CD4-positive, alpha-beta T cell (primary cell): ENCODE measurements around the gene BPGM. TPM values are rescaled to one million over a fixed set of nuclear protein-coding genes. Genes with fewer than 3 reads are reported as not detected.

ENCODE experiments used
- ATAC-seq: fragments of 200-7000 bp; cut with Tn5 transposase; one replicate; pipeline ENCODE4 v1.10.0; 2022; ENCODE audit warnings: mild to moderate bottlenecking; ENCODE audit not compliant: poor library complexity
- CTCF ChIA-PET: fragments of 350-600 bp; sonication (Branson Sonifier 250); formaldehyde crosslinking; loops from one replicate; lab custom pipeline; 2021; ENCODE audit warnings: antibody characterized with exemption, inconsistent platforms; lab: Charles Lee
- POLR2A ChIA-PET: fragments of 350-600 bp; sonication (Branson Sonifier 250); formaldehyde crosslinking; loops from one replicate; lab custom pipeline; 2021; ENCODE audit warnings: antibody characterized with exemption, inconsistent platforms; lab: Charles Lee
- DNase-seq, 14 experiments: peaks; one replicate each; pipeline ENCODE4 v3.0.0-alpha.2; 2013 to 2020; ENCODE audit warnings: mixed read lengths in 2 of 14
- H3K27ac ChIP-seq, 2 donors: one replicate each; pipeline versions ENCODE4 v1.5.1 to v1.7.0; 2013; ENCODE audit warnings: low read length in 2 of 2, low read depth in 1 of 2, mild to moderate bottlenecking in 1 of 2
- H3K27me3 ChIP-seq, 2 experiments: 1 replicate in 1 of 2; 2 replicates in 1 of 2; pipeline versions ENCODE4 v1.6.1 to v1.7.0; 2013; ENCODE audit warnings: low read length in 2 of 2, control low read depth in 1 of 2, mild to moderate bottlenecking in 1 of 2, moderate library complexity in 1 of 2; ENCODE audit not compliant: insufficient read depth in 2 of 2, control insufficient read depth in 1 of 2
- H3K36me3 ChIP-seq: one replicate; pipeline ENCODE4 v1.6.1; 2013; ENCODE audit warnings: low read length, control low read depth; ENCODE audit not compliant: insufficient read depth
- H3K4me1 ChIP-seq: one replicate; pipeline ENCODE4 v1.6.1; 2013; ENCODE audit warnings: low read length, control low read depth; ENCODE audit not compliant: insufficient read depth
- H3K4me3 ChIP-seq: one replicate; pipeline ENCODE4 v1.5.1; 2013; ENCODE audit warnings: mild to moderate bottlenecking, low read length, moderate library complexity
- H3K9me3 ChIP-seq, 2 experiments: 1 replicate in 1 of 2; 2 replicates in 1 of 2; pipeline versions ENCODE4 v1.6.1 to v1.7.0; 2013; ENCODE audit warnings: low read length in 2 of 2, mild to moderate bottlenecking in 2 of 2, control low read depth in 1 of 2, moderate library complexity in 1 of 2; ENCODE audit not compliant: control insufficient read depth in 1 of 2, insufficient read depth in 1 of 2
- H3K27ac Mint-ChIP-seq: one replicate; pipeline ENCODE4 v1.8.0; 2020; ENCODE audit warnings: mixed read lengths
- H3K27me3 Mint-ChIP-seq: one replicate; pipeline ENCODE4 v1.8.0; 2021; ENCODE audit warnings: mixed read lengths
- H3K36me3 Mint-ChIP-seq: one replicate; pipeline ENCODE4 v1.8.0; 2021; ENCODE audit warnings: low read depth, mixed read lengths
- H3K4me1 Mint-ChIP-seq: one replicate; pipeline ENCODE4 v1.8.0; 2021; ENCODE audit warnings: low read depth, mixed read lengths
- H3K4me3 Mint-ChIP-seq: one replicate; pipeline ENCODE4 v1.8.0; 2020; ENCODE audit warnings: mild to moderate bottlenecking, mixed read lengths
- H3K9me3 Mint-ChIP-seq: one replicate; pipeline ENCODE4 v1.8.0; 2020; ENCODE audit warnings: mixed read lengths
- intact Hi-C, 2 experiments: fragments of 100-400 bp; cut with DNase I in 1 of 2; cut with micrococcal nuclease in 1 of 2; formaldehyde crosslinking; loops; one replicate each; pipeline versions ENCODE4 v1.15.1 to v1.9.0; 2023 to 2025; cut with DNase I, micrococcal nuclease
- total RNA-seq, 174 experiments: library from RNA in 2 of 174; stranded (reverse) in 2 of 174; gene quantifications; one replicate each; pipeline ENCODE4 v1.2.3 and lab custom pipeline; 2021 to 2026
- TF ChIP-seq, protein P1 (sequence below): fragments of 200-600 bp; IDR thresholded peaks from one replicate; pipeline ENCODE4 v1.8.0; 2022; ENCODE audit warnings: antibody characterized with exemption, mild to moderate bottlenecking

BPGM gene
- total RNA-seq, 2 experiments from 2014 or later = 46.3 to 46.6 TPM

DNA sequence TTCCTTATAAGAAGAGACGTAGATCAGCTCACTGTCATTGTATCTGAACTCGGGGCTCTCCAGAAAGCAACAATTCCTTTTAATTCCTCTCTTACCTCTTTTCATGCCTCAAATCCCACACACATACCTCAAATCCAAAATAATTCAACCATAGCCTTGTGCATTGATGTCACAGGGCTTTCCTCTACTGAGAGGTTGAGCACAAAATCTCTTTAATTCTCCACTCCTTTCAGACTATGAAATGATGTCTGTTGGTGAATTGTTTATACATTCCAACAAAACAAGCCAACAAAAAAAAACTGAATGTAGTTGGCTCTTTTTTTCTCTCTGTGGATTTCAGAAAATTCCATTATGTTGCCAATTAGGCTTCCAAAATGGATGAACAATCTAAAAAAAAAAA lies 53.2 kb downstream of the BPGM start:
- Histone ChIP-seq H3K27me3 (no peaks in the 10 kb centered on the region), H3K4me3 (no peak overlapping the region), H3K9me3 (no peaks in the 10 kb centered on the region), H3K4me1 (no peaks in the 10 kb centered on the region), H3K27ac (no peak overlapping the region), H3K36me3 (no peaks in the 10 kb centered on the region)
- no peak for ATAC-seq
- Mint-ChIP-seq H3K4me1 (no peaks in the 10 kb centered on the region), H3K9me3 (no peaks in the 10 kb centered on the region), H3K27ac (no peak overlapping the region), H3K36me3 (no peaks in the 10 kb centered on the region), H3K4me3 (no peak overlapping the region), H3K27me3 (no peaks in the 10 kb centered on the region)
- no peak for DNase-seq
- TF ChIP-seq, protein P1, sequence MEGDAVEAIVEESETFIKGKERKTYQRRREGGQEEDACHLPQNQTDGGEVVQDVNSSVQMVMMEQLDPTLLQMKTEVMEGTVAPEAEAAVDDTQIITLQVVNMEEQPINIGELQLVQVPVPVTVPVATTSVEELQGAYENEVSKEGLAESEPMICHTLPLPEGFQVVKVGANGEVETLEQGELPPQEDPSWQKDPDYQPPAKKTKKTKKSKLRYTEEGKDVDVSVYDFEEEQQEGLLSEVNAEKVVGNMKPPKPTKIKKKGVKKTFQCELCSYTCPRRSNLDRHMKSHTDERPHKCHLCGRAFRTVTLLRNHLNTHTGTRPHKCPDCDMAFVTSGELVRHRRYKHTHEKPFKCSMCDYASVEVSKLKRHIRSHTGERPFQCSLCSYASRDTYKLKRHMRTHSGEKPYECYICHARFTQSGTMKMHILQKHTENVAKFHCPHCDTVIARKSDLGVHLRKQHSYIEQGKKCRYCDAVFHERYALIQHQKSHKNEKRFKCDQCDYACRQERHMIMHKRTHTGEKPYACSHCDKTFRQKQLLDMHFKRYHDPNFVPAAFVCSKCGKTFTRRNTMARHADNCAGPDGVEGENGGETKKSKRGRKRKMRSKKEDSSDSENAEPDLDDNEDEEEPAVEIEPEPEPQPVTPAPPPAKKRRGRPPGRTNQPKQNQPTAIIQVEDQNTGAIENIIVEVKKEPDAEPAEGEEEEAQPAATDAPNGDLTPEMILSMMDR = no peak
- ChIA-PET CTCF (interaction anchor here (2.0 kb wide), 1 partner anchor 67 kb away, joined by 4 read pairs; no protein-coding TSS in a partner anchor), POLR2A (interaction anchor here (0.5 to 1.2 kb wide), 2 partner anchors 31 to 1983 kb away, joined by 3 read pairs; no protein-coding TSS in a partner anchor)
- intact Hi-C loops = loop anchor here (1.0 to 5.0 kb wide), 3 partner anchors 53 to 252 kb away; partner anchors contain the start of gene BPGM (in 1 of the 2)

DNA sequence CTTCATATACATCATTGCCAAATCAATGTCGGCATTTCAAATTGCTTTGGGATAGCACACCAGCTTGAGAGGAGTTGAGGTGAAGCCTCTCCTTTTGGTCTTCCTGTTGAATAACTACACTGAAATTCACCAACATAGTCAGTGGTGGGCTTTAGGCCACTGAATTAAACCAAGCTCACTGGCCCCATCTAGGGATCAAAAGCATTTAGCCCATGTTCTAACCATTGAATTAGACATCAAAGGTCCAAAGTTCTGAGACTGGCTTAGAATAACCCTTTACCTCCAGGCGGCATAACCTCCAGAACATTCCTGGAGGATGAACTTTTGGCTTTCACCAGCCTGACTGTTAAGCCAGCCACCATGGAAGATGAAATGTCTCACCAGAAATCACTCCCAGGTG lies 54.6 kb downstream of the BPGM start:
- DNase-seq = peak in 9 of 14 experiments; percentile 5 to 63 (median 24)
- POLR2A ChIA-PET = interaction anchor here (0.8 to 2.1 kb wide), 4 partner anchors 56 to 71 kb away, joined by 3 to 10 read pairs (median 6); no protein-coding TSS in a partner anchor

DNA sequence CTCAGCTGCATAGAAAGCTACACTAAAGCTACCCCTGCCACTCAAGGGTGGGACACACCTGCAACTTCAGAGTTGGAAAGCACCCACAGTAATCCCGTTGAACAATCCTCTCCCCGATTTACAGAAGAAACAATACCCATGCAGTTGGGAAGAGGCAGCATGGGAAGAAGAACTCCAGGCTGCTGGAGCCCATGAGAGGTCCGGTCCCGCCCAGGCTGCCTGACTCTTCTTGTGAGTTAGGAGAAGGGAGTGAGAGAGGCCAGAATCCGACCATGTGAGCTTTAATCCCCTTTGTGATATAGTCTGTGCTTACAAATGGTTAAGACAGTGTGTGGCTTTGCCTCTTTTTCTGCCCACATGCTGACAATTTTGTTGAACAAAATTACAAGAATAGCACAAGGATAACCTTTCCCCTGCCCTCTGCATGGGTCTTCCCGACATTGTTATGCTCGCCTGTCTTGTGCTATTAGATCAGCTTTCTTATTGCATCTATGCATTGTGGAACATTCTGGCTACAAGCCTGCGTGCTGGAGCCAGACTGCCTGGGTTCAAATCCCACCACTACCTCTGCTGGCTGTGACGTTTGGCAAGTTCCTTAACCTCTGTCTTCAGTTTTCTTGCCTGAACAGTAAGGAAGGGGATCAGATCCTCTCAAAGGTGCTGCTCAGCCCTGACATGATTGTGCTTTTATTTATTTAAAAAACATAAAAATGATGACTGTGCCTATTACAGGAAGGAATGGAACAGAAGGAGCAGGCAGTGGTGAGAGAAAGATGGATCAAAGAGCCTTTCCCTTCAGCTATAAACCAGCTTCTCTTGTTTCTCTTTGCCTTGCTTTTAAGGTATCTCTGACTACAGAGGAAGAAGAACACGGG lies 56.0 kb downstream of the BPGM start:
- Histone ChIP-seq H3K27ac (no peak overlapping the region), H3K27me3 (no peaks in the 10 kb centered on the region), H3K4me3 (no peak overlapping the region), H3K9me3 (no peaks in the 10 kb centered on the region), H3K36me3 (no peaks in the 10 kb centered on the region), H3K4me1 (no peaks in the 10 kb centered on the region)
- intact Hi-C loops = loop anchor here in 1 of 2 experiments (5.0 kb wide), 1 partner anchor 250 kb away; no protein-coding TSS in a partner anchor
- H3K27me3 Mint-ChIP-seq = no peaks in the 10 kb centered on the region
- TF ChIP-seq, protein P1 = no peak
- ChIA-PET CTCF (interaction anchor here (0.9 to 2.0 kb wide), 4 partner anchors 12 to 71 kb away, joined by 3 to 30 read pairs (median 4); no protein-coding TSS in a partner anchor), POLR2A (interaction anchor here (2.1 kb wide), 1 partner anchor 69 kb away, joined by 10 read pairs; no protein-coding TSS in a partner anchor)
- ATAC-seq (no peak), DNase-seq (no peak)
- H3K9me3 Mint-ChIP-seq = no peaks in the 10 kb centered on the region
- no peak overlapping the region for H3K27ac Mint-ChIP-seq
- H3K4me3 Mint-ChIP-seq = no peak overlapping the region
- H3K36me3 Mint-ChIP-seq = no peaks in the 10 kb centered on the region
- no peaks in the 10 kb centered on the region for H3K4me1 Mint-ChIP-seq

More for the DNA sequence above, 54.6 kb downstream of the BPGM start:
- no peaks in the 10 kb centered on the region for H3K9me3 Mint-ChIP-seq
- TF ChIP-seq, protein P1 = peak; percentile 59
- Histone ChIP-seq H3K27ac (no peak overlapping the region), H3K4me3 (no peak overlapping the region), H3K9me3 (no peaks in the 10 kb centered on the region), H3K27me3 (no peaks in the 10 kb centered on the region), H3K36me3 (no peaks in the 10 kb centered on the region), H3K4me1 (no peaks in the 10 kb centered on the region)
- no peak overlapping the region for H3K4me3 Mint-ChIP-seq
- intact Hi-C loops = loop anchor here (1.0 to 5.0 kb wide), 3 partner anchors 54 to 251 kb away; partner anchors contain the start of gene BPGM (in 1 of the 2)
- CTCF ChIA-PET = interaction anchor here (0.7 to 2.0 kb wide), 6 partner anchors 10 to 69 kb away, joined by 3 to 30 read pairs (median 4); partner anchors contain the start of gene BPGM
- H3K27ac Mint-ChIP-seq = no peak overlapping the region
- ATAC-seq = peak; percentile 73
- no peaks in the 10 kb centered on the region for H3K27me3 Mint-ChIP-seq
- no peaks in the 10 kb centered on the region for H3K36me3 Mint-ChIP-seq
- H3K4me1 Mint-ChIP-seq = no peaks in the 10 kb centered on the region
